Stomach (tissue), 4 donors: ENCODE measurements around the gene GNAO1.

ENCODE experiments used
- CTCF ChIP-seq, 7 experiments: fragments of 450-650 bp in 4 of 7; fragments of 200-600 bp in 3 of 7; sonication (generic) in 3 of 7; IDR thresholded peaks; one replicate each; pipeline ENCODE4 v1.5.1; 2016 to 2019; ENCODE audit warnings: antibody characterized with exemption in 7 of 7, control low read depth in 2 of 7, mild to moderate bottlenecking in 1 of 7
- EP300 ChIP-seq: sonication (generic); formaldehyde crosslinking; IDR thresholded peaks from one replicate; pipeline ENCODE4 v1.6.1; 2017; ENCODE audit warnings: antibody characterized with exemption
- POLR2A ChIP-seq, 4 donors: fragments of 450-650 bp; IDR thresholded peaks; one replicate each; pipeline ENCODE4 v1.6.1; 2016; ENCODE audit warnings: antibody characterized with exemption in 4 of 4, control low read depth in 2 of 4, mild to moderate bottlenecking in 1 of 4, moderate library complexity in 1 of 4
- POLR2AphosphoS5 ChIP-seq, 3 donors: sonication (generic); formaldehyde crosslinking; IDR thresholded peaks; one replicate each; pipeline ENCODE4 v1.6.1; 2016; ENCODE audit warnings: antibody characterized with exemption in 3 of 3

DNA sequence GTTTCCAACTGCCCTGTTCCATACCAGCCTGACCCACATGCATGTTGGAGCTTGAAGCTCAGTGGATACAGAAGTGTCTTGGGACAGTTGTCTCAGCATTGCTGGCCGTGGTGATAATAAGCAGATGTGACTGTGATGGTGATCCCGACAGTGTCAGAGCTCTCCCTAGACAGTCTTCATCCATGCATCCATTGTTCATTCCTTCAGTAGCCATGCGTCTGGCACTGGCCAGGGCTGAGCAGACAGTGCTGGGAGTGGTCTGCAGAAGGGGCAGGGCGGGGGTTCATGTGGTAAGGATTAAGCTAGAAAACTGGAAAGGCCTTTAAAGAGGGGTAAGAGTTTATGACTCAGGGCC lies 68.1 kb downstream of the GNAO1 start:
- TF ChIP-seq CTCF (IDR thresholded peaks at IDR 0.05), result no peak
- no peak for TF ChIP-seq POLR2AphosphoS5 (IDR thresholded peaks at IDR 0.05)
- TF ChIP-seq POLR2A (IDR thresholded peaks at IDR 0.05), result no peak
- TF ChIP-seq EP300, result no peak
